Mucosa of descending colon (tissue), 3 donors: Measurements from ENCODE around the gene OSBPL7. TPM values are rescaled to one million over a fixed set of nuclear protein-coding genes. Genes with fewer than 3 reads are reported as not detected.
A peak's percentile ranks its signal among the peaks of the same experiment; 100 is the strongest.

Experiments
- ATAC-seq: fragments of 200-7000 bp; cut with Tn5 transposase; one replicate; pipeline ENCODE4 v1.9.1; 2020; ENCODE audit warnings: mild to moderate bottlenecking, moderate library complexity
- DNase-seq, 3 donors: peaks; one replicate each; pipeline ENCODE4 v3.0.0-alpha.2; 2020
- H3K36me3 ChIP-seq: fragments of 200-600 bp; one replicate; pipeline ENCODE4 v1.8.0; 2021; ENCODE audit warnings: low read depth, mild to moderate bottlenecking
- H3K4me1 ChIP-seq: fragments of 200-600 bp; one replicate; pipeline ENCODE4 v1.8.0; 2021; ENCODE audit warnings: low read depth, mild to moderate bottlenecking
- H3K4me3 ChIP-seq: fragments of 200-600 bp; one replicate; pipeline ENCODE4 v1.8.0; 2021; ENCODE audit warnings: mild to moderate bottlenecking
- H3K9me3 ChIP-seq: fragments of 200-600 bp; one replicate; pipeline ENCODE4 v1.8.0; 2021; ENCODE audit warnings: mild to moderate bottlenecking
- CTCF ChIP-seq: fragments of 200-600 bp; IDR thresholded peaks from one replicate; pipeline ENCODE4 v1.8.0; 2022; ENCODE audit warnings: antibody characterized with exemption, mild to moderate bottlenecking
- intact Hi-C, 2 donors: fragments of 100-400 bp; cut with DNase I in 1 of 2; cut with micrococcal nuclease in 1 of 2; formaldehyde crosslinking; loops; one replicate each; pipeline versions ENCODE4 v1.11.0 to v1.11.1; 2022; cut with DNase I, micrococcal nuclease
- long read RNA-seq, 2 donors: library from polyadenylated mRNA; unstranded; transcript quantifications; one replicate each; pipeline ENCODE4 v2.0.0, GENCODE V29; 2019 to 2021
- total RNA-seq, 3 donors: library from RNA; stranded (reverse); fragmentation: NEBNext Ultra II Directional in 2 of 3; extraction: Animal tissue kit (Norgen Biotek cat#: 25700) in 2 of 3; gene quantifications; one replicate each; pipeline versions ENCODE4 v1.2.1 to v1.2.4, GENCODE V29; 2021 to 2023
- donor health status: DM: no; HTN: no; CAD: no; lungs with moderate emphysema.
- donor health status: DM: no; HTN: no; CAD: no.
- donor health status: DM: no; HTN: yes; CAD: no.

OSBPL7 gene
- 10 to 100 TPM; 38.2 to 85.5 (median 71.1) TPM for total RNA-seq
- long read RNA-seq, donor 1, transcript OSBPL7-201 (23 exons, 3,640 nt): major isoform, 7 of 28 reads
- long read RNA-seq, donor 1, partial matches to known transcripts: 13 of 28 reads
- long read RNA-seq, donor 1, other reads (novel, unspliced or antisense): 8 of 28 reads
- long read RNA-seq, donor 2, partial matches to known transcripts: 2 of 5 reads
- long read RNA-seq, donor 2, other reads (novel, unspliced or antisense): 2 of 5 reads

GRCh38 chr17:47821424-47822391 is at the start of gene OSBPL7:
TSS of gene OSBPL7 (minus strand) at chr17:47821794. CDS start at chr17:47820278, 1,516 bp downstream.
- no peak for TF ChIP-seq CTCF
- peak; percentile 84 for ATAC-seq
- H3K4me1 ChIP-seq: peaks cover 17% of the 10 kb centered on the region
- peak; percentile 78 to 90 (median 87) for DNase-seq
- peaks cover 5% of the 10 kb centered on the region for H3K36me3 ChIP-seq
- H3K4me3 ChIP-seq: peak within 1 kb of the TSS; percentile 33
- H3K9me3 ChIP-seq: no peaks in the 10 kb centered on the region
- intact Hi-C loops: no loop called here

GRCh38 chr17:47871048-47871447 is 49.5 kb upstream of the OSBPL7 start:
- Histone ChIP-seq H3K4me1 (no peaks in the 10 kb centered on the region), H3K9me3 (no peaks in the 10 kb centered on the region), H3K4me3 (no peak overlapping the region), H3K36me3 (no peaks in the 10 kb centered on the region)
- DNase-seq (no peak), ATAC-seq (no peak)
- TF ChIP-seq CTCF: no peak
- intact Hi-C loops: no loop called here

- no peaks in the 10 kb centered on the region for H3K36me3 ChIP-seq
- H3K4me3 ChIP-seq: no peak overlapping the region
- no peak for DNase-seq
- H3K4me1 ChIP-seq: no peaks in the 10 kb centered on the region
- no peaks in the 10 kb centered on the region for H3K9me3 ChIP-seq
- TF ChIP-seq CTCF: no peak
- intact Hi-C loops: no loop called here
- ATAC-seq: no peak
Measured at GRCh38 chr17:47870056-47870455, 48.5 kb upstream of the OSBPL7 start.

GRCh38 chr17:47869114-47869513 is 47.5 kb upstream of the OSBPL7 start:
- intact Hi-C loops: no loop called here
- no peak for TF ChIP-seq CTCF
- DNase-seq (no peak), ATAC-seq (no peak)
- Histone ChIP-seq H3K4me1 (no peaks in the 10 kb centered on the region), H3K4me3 (no peak overlapping the region), H3K36me3 (no peaks in the 10 kb centered on the region), H3K9me3 (no peaks in the 10 kb centered on the region)

GRCh38 chr17:47867813-47868533 is 46.4 kb upstream of the OSBPL7 start:
- no peaks in the 10 kb centered on the region for H3K4me1 ChIP-seq
- ATAC-seq (no peak), DNase-seq (no peak)
- H3K9me3 ChIP-seq: no peaks in the 10 kb centered on the region
- TF ChIP-seq CTCF: no peak
- no peaks in the 10 kb centered on the region for H3K36me3 ChIP-seq
- H3K4me3 ChIP-seq: no peak overlapping the region
- intact Hi-C loops: no loop called here
